SK-N-SH treated with all-trans-retinoic acid at 6 μM for 48 hours (cell line): Measurements from ENCODE around the gene SLAMF1.

Experiments used
- CREB5 ChIP-seq: fragments of 250-450 bp; sonication (Bioruptor Pico); IDR thresholded peaks from 2 replicates; pipeline ENCODE4 v1.5.1; 2020; ENCODE audit warnings: low read depth, mild to moderate bottlenecking, moderate library complexity
- CSDC2 ChIP-seq: fragments of 250-450 bp; sonication (Bioruptor Pico); IDR thresholded peaks from 2 replicates; pipeline ENCODE4 v1.5.0; 2020; ENCODE audit warnings: mild to moderate bottlenecking, moderate library complexity
- CSRNP3 ChIP-seq: fragments of 250-450 bp; sonication (Bioruptor Pico); IDR thresholded peaks from 2 replicates; pipeline ENCODE4 v1.5.1; 2021; ENCODE audit warnings: mild to moderate bottlenecking, moderate library complexity
- ISL1 ChIP-seq: fragments of 250-450 bp; sonication (Bioruptor Pico); IDR thresholded peaks from 2 replicates; pipeline ENCODE4 v2.1.2; 2022; ENCODE audit warnings: mild to moderate bottlenecking, moderate library complexity
- POU6F1 ChIP-seq: fragments of 250-450 bp; sonication (Bioruptor Pico); IDR thresholded peaks from 2 replicates; pipeline ENCODE4 v1.8.0; 2021; ENCODE audit warnings: low read depth, mild to moderate bottlenecking, moderate library complexity, borderline replicate concordance
- RARB ChIP-seq: fragments of 250-450 bp; sonication (Bioruptor Pico); IDR thresholded peaks from 2 replicates; pipeline ENCODE4 v1.8.0; 2021; ENCODE audit warnings: mild to moderate bottlenecking, moderate library complexity
- SNAI2 ChIP-seq: fragments of 250-450 bp; sonication (Bioruptor Pico); IDR thresholded peaks from 2 replicates; pipeline ENCODE4 v1.5.0; 2020; ENCODE audit warnings: mild to moderate bottlenecking, moderate library complexity
- TOX ChIP-seq: fragments of 250-450 bp; sonication (Bioruptor Pico); IDR thresholded peaks from 2 replicates; pipeline ENCODE4 v1.8.0; 2021; ENCODE audit warnings: mild to moderate bottlenecking, moderate library complexity, borderline replicate concordance
- ZFP3 ChIP-seq: fragments of 250-450 bp; sonication (Bioruptor Pico); IDR thresholded peaks from 2 replicates; pipeline ENCODE4 v1.5.0; 2020; ENCODE audit warnings: mild to moderate bottlenecking, moderate library complexity
- ZNF565 ChIP-seq: fragments of 450-650 bp; formaldehyde crosslinking; conservative IDR thresholded peaks from 2 replicates; pipeline ENCODE4 v1.5.0; 2020; ENCODE audit warnings: low read depth, mild to moderate bottlenecking, moderate library complexity
- ZNF70 ChIP-seq: fragments of 450-650 bp; formaldehyde crosslinking; IDR thresholded peaks from 2 replicates; pipeline ENCODE4 v1.5.0; 2020; ENCODE audit warnings: mild to moderate bottlenecking, moderate library complexity

GRCh38 chr1:160624464-160624863, 22.4 kb downstream of the SLAMF1 start:
- TF ChIP-seq ISL1 (no peak), SNAI2 (CRISPR knock-in tag) (no peak), POU6F1 (no peak), ZFP3 (CRISPR knock-in tag) (no peak), CSDC2 (CRISPR knock-in tag) (no peak), CREB5 (CRISPR knock-in tag) (no peak), ZNF565 (CRISPR knock-in tag) (no peak), CSRNP3 (CRISPR knock-in tag) (no peak), RARB (CRISPR knock-in tag) (no peak), TOX (CRISPR knock-in tag) (no peak), ZNF70 (no peak)
